ENCODE measurements around the gene FADS1.

GRCh38 chr11:61830237-61831105 is 13.7 kb upstream of the FADS1 start:
- no peak for TF ChIP-seq CREB1 (CRISPR knock-in tag; IDR thresholded peaks at IDR 0.05)
- TF ChIP-seq ZNF121 (CRISPR knock-in tag; IDR thresholded peaks at IDR 0.05): no peak
- no peak for TF ChIP-seq FOXP4 (CRISPR knock-in tag; IDR thresholded peaks at IDR 0.05)
- TF ChIP-seq CREM (CRISPR knock-in tag; IDR thresholded peaks at IDR 0.05): no peak
- no peak for TF ChIP-seq JUN (CRISPR knock-in tag; IDR thresholded peaks at IDR 0.05)
- no peak for TF ChIP-seq E2F4 (CRISPR knock-in tag; IDR thresholded peaks at IDR 0.05; ENCODE audit: borderline replicate concordance, low read depth)
- TF ChIP-seq CTCF (IDR thresholded peaks at IDR 0.05): no peak
- TF ChIP-seq AR (CRISPR knock-in tag; IDR thresholded peaks at IDR 0.05): no peak
- no peak for TF ChIP-seq FOXK1 (CRISPR knock-in tag; IDR thresholded peaks at IDR 0.05)
- no peak for TF ChIP-seq MAX (CRISPR knock-in tag; IDR thresholded peaks at IDR 0.05)
- TF ChIP-seq FOXJ3 (CRISPR knock-in tag; IDR thresholded peaks at IDR 0.05; ENCODE audit: borderline replicate concordance): no peak
- TF ChIP-seq GRHL2 (CRISPR knock-in tag; IDR thresholded peaks at IDR 0.05; ENCODE audit: insufficient replicate concordance, severe bottlenecking): no peak
- no peak for TF ChIP-seq STAT6 (CRISPR knock-in tag; conservative IDR thresholded peaks at IDR 0.05; ENCODE audit: low read depth)
- no peak for TF ChIP-seq ATF2 (CRISPR knock-in tag; IDR thresholded peaks at IDR 0.05; ENCODE audit: borderline replicate concordance, low read depth)
